Spinal cord (tissue), 10 donors: ENCODE measurements around the gene NRP1. TPM values are rescaled to one million over a fixed set of nuclear protein-coding genes. Genes with fewer than 3 reads are reported as not detected.

Source experiments
- DNase-seq, 6 donors: peaks; one replicate each; pipeline versions ENCODE4 v3.0.0 to v3.0.0-alpha.2; 2013 to 2015; ENCODE audit warnings: low spot score in 6 of 6, low read depth in 4 of 6
- H3K27ac ChIP-seq: one replicate; pipeline ENCODE4 v1.5.1; 2013; ENCODE audit warnings: low read depth, low read length, control low read depth
- H3K27me3 ChIP-seq: one replicate; pipeline ENCODE4 v1.6.1; 2013; ENCODE audit warnings: low read length; ENCODE audit not compliant: control insufficient read depth, insufficient read depth
- H3K36me3 ChIP-seq: one replicate; pipeline ENCODE4 v1.6.1; 2013; ENCODE audit warnings: low read length; ENCODE audit not compliant: control insufficient read depth, insufficient read depth
- H3K4me1 ChIP-seq: one replicate; pipeline ENCODE4 v1.6.1; 2013; ENCODE audit warnings: low read length; ENCODE audit not compliant: control insufficient read depth, insufficient read depth
- H3K4me3 ChIP-seq: one replicate; pipeline ENCODE4 v1.5.1; 2013; ENCODE audit warnings: low read depth, low read length, control low read depth
- H3K9me3 ChIP-seq: one replicate; pipeline ENCODE4 v1.6.1; 2013; ENCODE audit warnings: low read length; ENCODE audit not compliant: control insufficient read depth, insufficient read depth
- WGBS: methylation state at CpG from one replicate; pipeline ENCODE4 v1.1.5; 2013; ENCODE audit warnings: missing lambda C conversion rate; ENCODE audit not compliant: insufficient coverage; 5-methylcytosine and 5-hydroxymethylcytosine counted together
- polyA plus RNA-seq, 2 donors: library from polyadenylated mRNA; unstranded; fragments of 120-200 nt; gene quantifications; one replicate each; pipeline ENCODE4 v1.2.1, GENCODE V29; 2013; ENCODE audit not compliant: insufficient read length in 2 of 2
- total RNA-seq, 2 donors: library from RNA; depleted of rRNA in 1 of 2; stranded (reverse); fragments of 120-200 nt in 1 of 2; fragments of >200 nt in 1 of 2; gene quantifications; one replicate each; pipeline versions ENCODE4 v1.2.3 to v1.2.4, GENCODE V29; 2013 to 2014
- donor health status: healthy.

Gene NRP1
- total and polyA plus RNA-seq, 4 donors = 61.8 to 96.6 (median 80.2) TPM

DNA sequence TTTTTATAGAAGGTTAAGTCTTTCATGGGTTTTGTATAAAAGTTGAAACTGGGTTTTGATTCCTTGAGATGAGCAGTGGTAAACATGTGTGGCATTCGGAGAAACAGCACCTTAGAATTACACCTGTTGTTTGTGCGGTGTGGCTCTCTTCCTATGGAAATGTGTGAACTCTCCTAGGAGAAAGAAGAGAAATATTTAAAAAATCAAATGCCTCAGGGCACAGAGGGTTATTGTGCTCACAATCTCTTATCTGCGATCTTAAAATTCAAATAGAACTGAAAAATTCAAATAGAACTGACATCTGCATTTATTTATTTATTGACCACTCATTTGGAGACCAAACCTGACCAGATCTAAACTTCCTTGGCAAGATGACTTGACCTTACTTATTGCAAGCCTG, 18.1 kb upstream of the NRP1 start:
- H3K4me3 ChIP-seq = no peak overlapping the region
- no peaks in the 10 kb centered on the region for H3K9me3 ChIP-seq
- H3K36me3 ChIP-seq = no peaks in the 10 kb centered on the region
- H3K4me1 ChIP-seq = no peaks in the 10 kb centered on the region
- H3K27me3 ChIP-seq = no peaks in the 10 kb centered on the region
- 100% methylated on average over 2 of the region's 3 CpGs for WGBS
- no peak for DNase-seq
- no peak overlapping the region for H3K27ac ChIP-seq

DNA sequence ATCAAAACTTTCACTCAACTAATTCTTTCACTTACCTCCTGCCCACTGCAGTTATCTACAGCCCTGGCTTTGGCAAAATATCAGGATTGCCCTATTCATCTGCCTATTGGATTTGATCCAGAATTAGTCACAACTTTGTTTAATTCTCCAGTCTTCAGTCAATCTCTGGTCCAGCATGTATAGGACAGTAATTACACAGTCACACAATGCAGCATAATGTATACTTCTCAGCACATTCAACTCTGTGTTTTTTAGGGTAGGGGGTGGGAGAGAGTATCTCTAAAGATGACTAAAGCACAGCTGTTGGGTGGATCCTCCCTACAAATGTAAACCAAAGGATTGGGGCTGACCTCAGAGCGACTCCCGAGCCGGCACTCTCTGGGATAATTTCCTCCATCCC, 17.7 kb upstream of the NRP1 start:
- DNase-seq = peak in 2 of 6 donors; percentile 13 to 44
- H3K27ac ChIP-seq = no peak overlapping the region
- no peak overlapping the region for H3K4me3 ChIP-seq
- no peaks in the 10 kb centered on the region for H3K9me3 ChIP-seq
- no peaks in the 10 kb centered on the region for H3K36me3 ChIP-seq
- no peaks in the 10 kb centered on the region for H3K4me1 ChIP-seq
- no peaks in the 10 kb centered on the region for H3K27me3 ChIP-seq
- no CpG with 5 or more reads among the region's 3 CpGs for WGBS

DNA sequence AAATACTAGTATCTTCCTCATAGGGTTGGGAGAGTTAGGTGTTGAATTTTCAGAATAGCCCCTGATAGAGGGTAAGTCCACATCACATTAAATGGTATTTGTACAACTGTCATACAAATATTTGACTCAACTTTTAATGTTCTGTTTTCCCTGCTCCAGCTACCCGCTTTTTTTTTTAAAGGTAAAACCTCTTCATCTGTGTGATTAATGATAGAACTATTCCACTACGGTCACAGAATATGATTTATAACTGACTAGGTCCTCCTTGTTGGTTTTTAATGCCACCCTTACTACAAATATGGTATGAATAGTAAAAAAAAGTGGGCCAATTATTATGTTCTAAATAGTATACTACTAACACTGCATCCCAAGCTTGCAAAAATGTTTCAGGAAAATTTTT, 15.6 kb upstream of the NRP1 start:
- no peaks in the 10 kb centered on the region for H3K36me3 ChIP-seq
- H3K27ac ChIP-seq = no peak overlapping the region
- no peak for DNase-seq
- no peaks in the 10 kb centered on the region for H3K9me3 ChIP-seq
- no peak overlapping the region for H3K4me3 ChIP-seq
- H3K27me3 ChIP-seq = no peaks in the 10 kb centered on the region
- H3K4me1 ChIP-seq = no peaks in the 10 kb centered on the region
- no CpG with 5 or more reads among the region's 2 CpGs for WGBS

GRCh38 chr10:33349268-33349667, 14.8 kb upstream of the NRP1 start:
- DNase-seq = peak in 1 of 6 donors; percentile 25
- Histone ChIP-seq H3K9me3 (peaks cover 1% of the 10 kb centered on the region), H3K4me3 (no peak overlapping the region), H3K4me1 (no peaks in the 10 kb centered on the region), H3K27ac (no peak overlapping the region), H3K27me3 (no peaks in the 10 kb centered on the region), H3K36me3 (no peaks in the 10 kb centered on the region)

- Histone ChIP-seq H3K4me3 (no peak overlapping the region), H3K27ac (no peak overlapping the region), H3K4me1 (no peaks in the 10 kb centered on the region), H3K9me3 (peaks cover 1% of the 10 kb centered on the region), H3K36me3 (no peaks in the 10 kb centered on the region), H3K27me3 (no peaks in the 10 kb centered on the region)
- DNase-seq = peak in 1 of 6 donors; percentile 44
- no CpG with 5 or more reads among the region's 2 CpGs for WGBS
Observed at GRCh38 chr10:33347211-33347610, 12.7 kb upstream of the NRP1 start.

DNA sequence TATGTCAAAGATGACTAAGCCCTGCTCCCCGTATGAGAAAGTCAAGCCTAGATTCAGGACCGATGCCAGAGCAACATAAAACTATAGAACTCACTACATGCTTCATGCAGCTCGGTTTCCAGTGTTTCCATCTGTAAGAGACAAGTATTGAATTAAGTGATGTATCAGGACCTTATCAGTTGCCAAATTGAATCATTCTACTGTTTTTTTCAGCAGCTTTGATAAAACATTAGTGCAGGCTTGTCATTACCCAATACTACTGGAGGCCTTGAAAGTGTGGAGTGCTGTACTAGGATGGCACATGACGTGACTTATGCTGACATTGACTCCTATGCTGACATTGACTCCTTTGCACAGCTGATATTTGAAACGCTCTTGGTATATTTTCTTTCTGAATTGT, 10.8 kb upstream of the NRP1 start:
- no peak for DNase-seq
- no peaks in the 10 kb centered on the region for H3K27me3 ChIP-seq
- no peak overlapping the region for H3K4me3 ChIP-seq
- H3K9me3 ChIP-seq = peaks cover 1% of the 10 kb centered on the region
- H3K36me3 ChIP-seq = no peaks in the 10 kb centered on the region
- no peak overlapping the region for H3K27ac ChIP-seq
- no peaks in the 10 kb centered on the region for H3K4me1 ChIP-seq
- WGBS = no CpG with 5 or more reads among the region's 5 CpGs

- Histone ChIP-seq H3K9me3 (peaks cover 1% of the 10 kb centered on the region), H3K27me3 (no peaks in the 10 kb centered on the region), H3K4me1 (no peaks in the 10 kb centered on the region), H3K4me3 (no peak overlapping the region), H3K36me3 (no peaks in the 10 kb centered on the region), H3K27ac (no peak overlapping the region)
- 100% methylated on average over 1 of the region's 2 CpGs for WGBS
- DNase-seq = no peak
Observed at GRCh38 chr10:33344676-33345075, 10.2 kb upstream of the NRP1 start.

GRCh38 chr10:33341637-33342036, 7.2 kb upstream of the NRP1 start:
- Histone ChIP-seq H3K9me3 (peaks cover 1% of the 10 kb centered on the region), H3K4me1 (peaks cover 11% of the 10 kb centered on the region), H3K27ac (no peak overlapping the region), H3K4me3 (no peak overlapping the region), H3K27me3 (peaks cover 5% of the 10 kb centered on the region), H3K36me3 (no peaks in the 10 kb centered on the region)
- no peak for DNase-seq
- WGBS = no CpG with 5 or more reads among the region's 1 CpG

GRCh38 chr10:33337326-33337957, 3.0 kb upstream of the NRP1 start:
- H3K27me3 ChIP-seq = peaks cover 9% of the 10 kb centered on the region
- peak overlapping the region; percentile 69 for H3K4me3 ChIP-seq
- no peaks in the 10 kb centered on the region for H3K36me3 ChIP-seq
- H3K4me1 ChIP-seq = peaks cover 24% of the 10 kb centered on the region
- H3K9me3 ChIP-seq = no peaks in the 10 kb centered on the region
- peak in 3 of 6 donors; percentile 35 to 86 (median 75) for DNase-seq
- 50% methylated on average over 2 of the region's 11 CpGs for WGBS
- H3K27ac ChIP-seq = peak overlapping the region; percentile 78

- Histone ChIP-seq H3K4me3 (peak overlapping the region; percentile 69), H3K36me3 (no peaks in the 10 kb centered on the region), H3K4me1 (peaks cover 24% of the 10 kb centered on the region), H3K27ac (peak overlapping the region; percentile 85), H3K9me3 (no peaks in the 10 kb centered on the region), H3K27me3 (peaks cover 9% of the 10 kb centered on the region)
- WGBS = under 1% methylated on average over 67 of the region's 67 CpGs
- peak in 2 of 6 donors; percentile 78 to 81 for DNase-seq
Observed at GRCh38 chr10:33336582-33337325, 2.3 kb upstream of the NRP1 start.
